PC-3 (cell line): Measurements from ENCODE around the gene RRAS.

Experiments
- CTCF ChIP-seq: fragments of 300-600 bp; sonication (generic); conservative IDR thresholded peaks from 2 replicates; pipeline ENCODE4 v1.5.1; 2017; ENCODE audit warnings: antibody characterized with exemption, low read depth, mild to moderate bottlenecking, low read length
- EZH2phosphoT487 ChIP-seq: fragments of 300-600 bp; sonication (generic); IDR thresholded peaks from 2 replicates; pipeline ENCODE4 v1.6.1; 2018; ENCODE audit warnings: mild to moderate bottlenecking, antibody characterized with exemption, low read length, borderline replicate concordance

- TF ChIP-seq EZH2phosphoT487: no peak
- no peak for TF ChIP-seq CTCF
Observed at GRCh38 chr19:49645995-49646394, 6.1 kb upstream of the RRAS start.
